GM12878 (cell line): ENCODE data around the gene COMMD10. TPM values are rescaled to one million over a fixed set of nuclear protein-coding genes. Genes with fewer than 3 reads are reported as not detected.

Source experiments
- SIX5 ChIP-seq: IDR thresholded peaks from 2 replicates; pipeline ENCODE4 v1.6.1; 2011; ENCODE audit warnings: mild to moderate bottlenecking, low read depth, low read length, moderate library complexity; ENCODE audit not compliant: severe bottlenecking
- SUZ12 ChIP-seq: fragments of 200-600 bp; sonication (generic); IDR thresholded peaks from one replicate; pipeline ENCODE4 v1.6.1; 2018; ENCODE audit warnings: antibody characterized with exemption, mild to moderate bottlenecking; ENCODE audit not compliant: unreplicated experiment
- polyA plus RNA-seq, 11 experiments: library from polyadenylated mRNA; depleted of rRNA in 4 of 11; unstranded in 6 of 11; stranded (reverse) in 5 of 11; fragments of >200 nt; fragmentation: Nextera tagmentation in 4 of 11; fragmentation: Illumina TruSeq in 1 of 11; extraction: Ambion mirVana in 4 of 11; extraction: Trizol in 1 of 11; gene quantifications; 1 replicate in 1 of 11; 2 replicates in 10 of 11; pipeline versions ENCODE4 v1.2.1 to v1.2.3, GENCODE V29; 2011 to 2016; ENCODE audit warnings: inconsistent platforms in 2 of 11, missing spikeins in 2 of 11, low read depth in 1 of 11
- total RNA-seq, 4 experiments: library from RNA; depleted of rRNA in 3 of 4; stranded (reverse); fragments of >200 nt in 3 of 4; fragmentation: Illumina TruSeq in 1 of 4; extraction: Trizol in 1 of 4; gene quantifications; 2 replicates each; pipeline versions ENCODE4 v1.2.1 to v1.2.3, GENCODE V29; 2013 to 2021
- TF ChIP-seq, protein P1 (sequence below): fragments of 150-350 bp; IDR thresholded peaks from 2 replicates; pipeline ENCODE4 v1.6.1; 2014; ENCODE audit warnings: mild to moderate bottlenecking, low read depth, low read length
- TF ChIP-seq, protein P2 (sequence below): fragments of 450-650 bp; IDR thresholded peaks from 2 replicates; pipeline ENCODE4 v1.6.1; 2016; ENCODE audit warnings: mild to moderate bottlenecking
- TF ChIP-seq, protein P3 (sequence below): fragments of 450-650 bp; IDR thresholded peaks from 2 replicates; pipeline ENCODE4 v1.6.1; 2017; ENCODE audit warnings: mild to moderate bottlenecking, moderate library complexity

COMMD10 gene
- total and polyA plus RNA-seq, 10 of the 15 experiments (the other 5 are each of a cell fraction or from before 2014, with no cell fraction given), result 19.6 to 98.7 (median 28.0) TPM

DNA sequence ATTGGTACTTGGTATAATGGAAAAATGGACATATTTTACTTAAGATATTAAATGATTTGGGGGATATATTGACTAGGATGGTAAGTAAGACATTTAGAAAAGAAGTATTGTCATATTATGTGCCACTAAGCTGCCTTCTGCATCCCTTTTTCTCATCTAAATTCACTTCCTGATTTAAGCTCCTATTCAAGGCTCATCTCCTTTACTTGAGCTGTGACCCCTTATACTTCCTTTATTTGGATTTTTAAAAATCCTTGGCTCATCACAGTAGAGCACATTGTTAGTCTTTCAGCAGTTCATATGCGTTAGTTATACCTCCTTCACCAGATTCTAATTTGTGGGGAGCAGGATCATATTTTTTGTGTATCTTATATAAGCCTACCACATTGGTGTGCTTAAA lies 6.6 kb downstream of the COMMD10 start (continued):
- TF ChIP-seq, protein P1, sequence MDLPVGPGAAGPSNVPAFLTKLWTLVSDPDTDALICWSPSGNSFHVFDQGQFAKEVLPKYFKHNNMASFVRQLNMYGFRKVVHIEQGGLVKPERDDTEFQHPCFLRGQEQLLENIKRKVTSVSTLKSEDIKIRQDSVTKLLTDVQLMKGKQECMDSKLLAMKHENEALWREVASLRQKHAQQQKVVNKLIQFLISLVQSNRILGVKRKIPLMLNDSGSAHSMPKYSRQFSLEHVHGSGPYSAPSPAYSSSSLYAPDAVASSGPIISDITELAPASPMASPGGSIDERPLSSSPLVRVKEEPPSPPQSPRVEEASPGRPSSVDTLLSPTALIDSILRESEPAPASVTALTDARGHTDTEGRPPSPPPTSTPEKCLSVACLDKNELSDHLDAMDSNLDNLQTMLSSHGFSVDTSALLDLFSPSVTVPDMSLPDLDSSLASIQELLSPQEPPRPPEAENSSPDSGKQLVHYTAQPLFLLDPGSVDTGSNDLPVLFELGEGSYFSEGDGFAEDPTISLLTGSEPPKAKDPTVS, result no peak
- TF ChIP-seq SUZ12 (no peak), SIX5 (no peak)
- TF ChIP-seq, protein P2, sequence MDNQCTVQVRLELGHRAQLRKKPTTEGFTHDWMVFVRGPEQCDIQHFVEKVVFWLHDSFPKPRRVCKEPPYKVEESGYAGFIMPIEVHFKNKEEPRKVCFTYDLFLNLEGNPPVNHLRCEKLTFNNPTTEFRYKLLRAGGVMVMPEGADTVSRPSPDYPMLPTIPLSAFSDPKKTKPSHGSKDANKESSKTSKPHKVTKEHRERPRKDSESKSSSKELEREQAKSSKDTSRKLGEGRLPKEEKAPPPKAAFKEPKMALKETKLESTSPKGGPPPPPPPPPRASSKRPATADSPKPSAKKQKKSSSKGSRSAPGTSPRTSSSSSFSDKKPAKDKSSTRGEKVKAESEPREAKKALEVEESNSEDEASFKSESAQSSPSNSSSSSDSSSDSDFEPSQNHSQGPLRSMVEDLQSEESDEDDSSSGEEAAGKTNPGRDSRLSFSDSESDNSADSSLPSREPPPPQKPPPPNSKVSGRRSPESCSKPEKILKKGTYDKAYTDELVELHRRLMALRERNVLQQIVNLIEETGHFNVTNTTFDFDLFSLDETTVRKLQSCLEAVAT, result no peak
- TF ChIP-seq, protein P3, sequence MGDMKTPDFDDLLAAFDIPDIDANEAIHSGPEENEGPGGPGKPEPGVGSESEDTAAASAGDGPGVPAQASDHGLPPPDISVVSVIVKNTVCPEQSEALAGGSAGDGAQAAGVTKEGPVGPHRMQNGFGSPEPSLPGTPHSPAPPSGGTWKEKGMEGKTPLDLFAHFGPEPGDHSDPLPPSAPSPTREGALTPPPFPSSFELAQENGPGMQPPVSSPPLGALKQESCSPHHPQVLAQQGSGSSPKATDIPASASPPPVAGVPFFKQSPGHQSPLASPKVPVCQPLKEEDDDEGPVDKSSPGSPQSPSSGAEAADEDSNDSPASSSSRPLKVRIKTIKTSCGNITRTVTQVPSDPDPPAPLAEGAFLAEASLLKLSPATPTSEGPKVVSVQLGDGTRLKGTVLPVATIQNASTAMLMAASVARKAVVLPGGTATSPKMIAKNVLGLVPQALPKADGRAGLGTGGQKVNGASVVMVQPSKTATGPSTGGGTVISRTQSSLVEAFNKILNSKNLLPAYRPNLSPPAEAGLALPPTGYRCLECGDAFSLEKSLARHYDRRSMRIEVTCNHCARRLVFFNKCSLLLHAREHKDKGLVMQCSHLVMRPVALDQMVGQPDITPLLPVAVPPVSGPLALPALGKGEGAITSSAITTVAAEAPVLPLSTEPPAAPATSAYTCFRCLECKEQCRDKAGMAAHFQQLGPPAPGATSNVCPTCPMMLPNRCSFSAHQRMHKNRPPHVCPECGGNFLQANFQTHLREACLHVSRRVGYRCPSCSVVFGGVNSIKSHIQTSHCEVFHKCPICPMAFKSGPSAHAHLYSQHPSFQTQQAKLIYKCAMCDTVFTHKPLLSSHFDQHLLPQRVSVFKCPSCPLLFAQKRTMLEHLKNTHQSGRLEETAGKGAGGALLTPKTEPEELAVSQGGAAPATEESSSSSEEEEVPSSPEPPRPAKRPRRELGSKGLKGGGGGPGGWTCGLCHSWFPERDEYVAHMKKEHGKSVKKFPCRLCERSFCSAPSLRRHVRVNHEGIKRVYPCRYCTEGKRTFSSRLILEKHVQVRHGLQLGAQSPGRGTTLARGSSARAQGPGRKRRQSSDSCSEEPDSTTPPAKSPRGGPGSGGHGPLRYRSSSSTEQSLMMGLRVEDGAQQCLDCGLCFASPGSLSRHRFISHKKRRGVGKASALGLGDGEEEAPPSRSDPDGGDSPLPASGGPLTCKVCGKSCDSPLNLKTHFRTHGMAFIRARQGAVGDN, result no peak
